ENCODE data around the gene CDK8. TPM values are rescaled to one million over a fixed set of nuclear protein-coding genes. Genes with fewer than 3 reads are reported as not detected.

Gene CDK8
- polyA plus RNA-seq, 3 donors: 3.0 to 10.9 (median 3.3) TPM

GRCh38 chr13:26382835-26383234 lies 128.9 kb downstream of the CDK8 start:
- H3K9me3 Mint-ChIP-seq: no peaks in the 10 kb centered on the region
- Histone ChIP-seq H3K4me3 (replicated peaks in 1 of 3; ENCODE audit: low read depth in 2 of 3, low read length in 3 of 3) (no peak overlapping the region), H3K4me2 (replicated peaks; ENCODE audit: extremely low read depth, low read length, poor library complexity, severe bottlenecking) (no peak overlapping the region), H3K36me3 (replicated peaks in 1 of 2; ENCODE audit: control insufficient read depth in 1 of 2, insufficient read depth in 2 of 2, low read length in 2 of 2) (peaks cover 6 to 24% of the 10 kb centered on the region in 2 donors), H3K9ac (ENCODE audit: insufficient read depth, low read length, poor library complexity, severe bottlenecking) (no peak overlapping the region), H3K27ac (ENCODE audit: low read depth in 1 of 2, low read length in 2 of 2) (no peak overlapping the region), H4K20me1 (ENCODE audit: insufficient read depth, low read length) (no peaks in the 10 kb centered on the region), H3K9me3 (replicated peaks in 1 of 2; ENCODE audit: control insufficient read depth in 1 of 2, insufficient read depth in 1 of 2, low read length in 2 of 2) (no peaks in the 10 kb centered on the region), H3K4me1 (ENCODE audit: control insufficient read depth in 1 of 2, insufficient read depth in 2 of 2, low read length in 2 of 2) (no peaks in the 10 kb centered on the region), H3K27me3 (ENCODE audit: control insufficient read depth in 2 of 2, insufficient read depth in 2 of 2, low read length in 2 of 2) (no peaks in the 10 kb centered on the region), H3K79me2 (ENCODE audit: insufficient read depth, low read length) (no peaks in the 10 kb centered on the region), H2AFZ (ENCODE audit: insufficient read depth, low read depth, low read length, poor library complexity, severe bottlenecking) (no peak overlapping the region)
- no peak for DNase-seq
- WGBS (ENCODE audit: insufficient coverage): no CpG with 5 or more reads among the region's 4 CpGs
- no peaks in the 10 kb centered on the region for H3K4me1 Mint-ChIP-seq
- peaks cover 18 to 22% of the 10 kb centered on the region in 2 donors for H3K36me3 Mint-ChIP-seq
- H3K27me3 Mint-ChIP-seq (ENCODE audit: low read depth in 3 of 3): no peaks in the 10 kb centered on the region
- no peak overlapping the region for H3K4me3 Mint-ChIP-seq
- no peak for TF ChIP-seq CTCF (IDR thresholded peaks at IDR 0.05)
- H3K27ac Mint-ChIP-seq: no peak overlapping the region
- intact Hi-C loops (cut with micrococcal nuclease): no loop called here

- Histone ChIP-seq H3K27ac (ENCODE audit: low read depth in 1 of 2, low read length in 2 of 2) (no peak overlapping the region), H3K79me2 (ENCODE audit: insufficient read depth, low read length) (no peaks in the 10 kb centered on the region), H3K36me3 (replicated peaks in 1 of 2; ENCODE audit: control insufficient read depth in 1 of 2, insufficient read depth in 2 of 2, low read length in 2 of 2) (peaks cover 9 to 38% of the 10 kb centered on the region in 2 donors), H2AFZ (ENCODE audit: insufficient read depth, low read depth, low read length, poor library complexity, severe bottlenecking) (no peak overlapping the region), H3K9me3 (replicated peaks in 1 of 2; ENCODE audit: control insufficient read depth in 1 of 2, insufficient read depth in 1 of 2, low read length in 2 of 2) (no peaks in the 10 kb centered on the region), H3K4me1 (ENCODE audit: control insufficient read depth in 1 of 2, insufficient read depth in 2 of 2, low read length in 2 of 2) (no peaks in the 10 kb centered on the region), H3K9ac (ENCODE audit: insufficient read depth, low read length, poor library complexity, severe bottlenecking) (no peak overlapping the region), H3K4me3 (replicated peaks in 1 of 3; ENCODE audit: low read depth in 2 of 3, low read length in 3 of 3) (no peak overlapping the region), H4K20me1 (ENCODE audit: insufficient read depth, low read length) (no peaks in the 10 kb centered on the region), H3K27me3 (ENCODE audit: control insufficient read depth in 2 of 2, insufficient read depth in 2 of 2, low read length in 2 of 2) (no peaks in the 10 kb centered on the region), H3K4me2 (replicated peaks; ENCODE audit: extremely low read depth, low read length, poor library complexity, severe bottlenecking) (no peak overlapping the region)
- 100% methylated on average over 1 of the region's 1 CpG for WGBS (ENCODE audit: insufficient coverage)
- no peak for TF ChIP-seq CTCF (IDR thresholded peaks at IDR 0.05)
- Mint-ChIP-seq H3K4me3 (no peak overlapping the region), H3K4me1 (no peaks in the 10 kb centered on the region), H3K27me3 (ENCODE audit: low read depth in 3 of 3) (no peaks in the 10 kb centered on the region), H3K36me3 (peaks cover 18 to 32% of the 10 kb centered on the region in 2 donors), H3K27ac (no peak overlapping the region), H3K9me3 (no peaks in the 10 kb centered on the region)
- intact Hi-C loops (cut with micrococcal nuclease): no loop called here
- no peak for DNase-seq
These were observed 130.7 kb downstream of the CDK8 start for GRCh38 chr13:26384587-26384986.
